HUES64 (cell line): Measurements from ENCODE around the gene TAAR9.

Source experiments
- H3K27ac ChIP-seq: 2 replicates; pipeline ENCODE4 v1.7.0; 2013; ENCODE audit warnings: low read depth, low read length, inconsistent platforms
- H3K27me3 ChIP-seq: 2 replicates; pipeline ENCODE4 v1.6.1; 2013; ENCODE audit warnings: mild to moderate bottlenecking, low read length; ENCODE audit not compliant: insufficient read depth
- H3K36me3 ChIP-seq: 2 replicates; pipeline ENCODE4 v1.6.1; 2013; ENCODE audit warnings: mild to moderate bottlenecking, low read length; ENCODE audit not compliant: insufficient read depth
- H3K4me1 ChIP-seq: 2 replicates; pipeline ENCODE4 v1.6.1; 2013; ENCODE audit warnings: mild to moderate bottlenecking, low read length, moderate library complexity; ENCODE audit not compliant: insufficient read depth
- H3K4me3 ChIP-seq: 2 replicates; pipeline ENCODE4 v1.5.1; 2013; ENCODE audit warnings: mild to moderate bottlenecking, low read length, moderate library complexity
- H3K9ac ChIP-seq: 2 replicates; pipeline ENCODE4 v1.6.1; 2013; ENCODE audit warnings: mild to moderate bottlenecking, low read depth, low read length
- H3K9me3 ChIP-seq: 2 replicates; pipeline ENCODE4 v1.6.1; 2013; ENCODE audit warnings: low read depth, low read length; ENCODE audit not compliant: insufficient read depth
- WGBS: fragments of 150-250, 120-280 bp; methylation state at CpG from one replicate; pipeline ENCODE4 v1.1.7; 2013; ENCODE audit warnings: missing lambda C conversion rate; 5-methylcytosine and 5-hydroxymethylcytosine counted together

TAAR9 gene

DNA sequence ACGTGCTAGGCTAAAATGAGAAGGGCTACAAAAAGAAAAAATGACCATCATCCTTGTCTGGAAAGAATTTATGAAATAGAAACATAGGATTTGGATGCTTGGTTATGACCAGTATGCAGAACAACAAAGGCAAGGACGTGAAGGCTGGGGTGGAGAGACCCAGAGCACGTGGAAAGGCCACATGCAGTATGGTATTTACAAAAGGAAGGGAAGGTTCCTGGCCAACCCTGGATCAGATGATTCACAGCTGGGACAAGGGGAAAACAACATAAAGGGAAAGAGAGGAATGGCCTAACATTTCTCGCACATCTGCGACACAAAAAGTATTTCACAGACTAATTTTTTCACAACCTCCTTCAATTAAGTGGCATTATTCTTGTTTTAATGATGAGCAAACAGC lies 33.3 kb upstream of the TAAR9 start:
- no peaks in the 10 kb centered on the region for H3K4me1 ChIP-seq
- 79% methylated on average over 3 of the region's 5 CpGs for WGBS
- no peaks in the 10 kb centered on the region for H3K9me3 ChIP-seq
- no peak overlapping the region for H3K4me3 ChIP-seq
- no peaks in the 10 kb centered on the region for H3K27me3 ChIP-seq
- H3K27ac ChIP-seq, result no peak overlapping the region
- no peak overlapping the region for H3K9ac ChIP-seq
- peaks cover 31% of the 10 kb centered on the region for H3K36me3 ChIP-seq

DNA sequence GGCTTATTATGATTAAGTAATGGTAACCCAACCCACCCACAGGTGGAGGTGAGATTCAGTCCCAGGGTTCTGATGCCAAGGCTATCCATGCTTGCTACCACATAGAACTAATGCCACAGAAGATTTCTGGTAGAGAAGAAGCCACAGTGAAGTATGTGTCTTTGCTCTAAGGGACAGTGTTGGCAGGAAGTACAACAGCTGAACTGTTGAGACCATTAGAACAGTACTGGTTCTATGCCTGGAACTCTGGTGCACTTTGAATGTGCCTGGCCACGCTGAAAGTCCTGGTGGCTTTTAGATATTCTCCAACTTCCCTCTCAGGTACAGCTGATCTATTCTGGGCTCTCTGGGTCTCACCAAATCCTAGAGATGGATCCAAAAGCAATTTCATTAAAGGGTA lies 32.9 kb upstream of the TAAR9 start:
- H3K4me1 ChIP-seq, result no peaks in the 10 kb centered on the region
- peaks cover 31% of the 10 kb centered on the region for H3K36me3 ChIP-seq
- H3K9me3 ChIP-seq, result no peaks in the 10 kb centered on the region
- no peak overlapping the region for H3K9ac ChIP-seq
- WGBS, result 91% methylated on average over 1 of the region's 1 CpG
- no peak overlapping the region for H3K4me3 ChIP-seq
- H3K27me3 ChIP-seq, result no peaks in the 10 kb centered on the region
- no peak overlapping the region for H3K27ac ChIP-seq

DNA sequence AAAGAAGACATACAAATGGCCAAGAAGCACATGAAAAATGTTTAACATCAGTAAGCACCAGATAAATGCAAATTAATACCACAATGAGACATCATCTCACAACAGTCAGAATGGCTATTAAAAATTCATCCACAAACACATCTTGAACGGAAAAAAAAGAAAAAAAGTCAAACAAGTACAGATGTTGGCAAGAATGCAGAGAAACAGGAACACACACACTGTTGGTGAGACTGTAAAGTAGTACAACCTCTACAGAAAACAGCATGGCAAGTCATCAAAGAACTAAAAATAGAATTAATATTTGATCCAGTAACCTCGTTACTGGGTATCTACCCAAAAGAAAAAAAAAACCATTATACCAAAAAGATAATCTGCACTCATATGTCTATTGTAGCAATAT lies 31.6 kb upstream of the TAAR9 start:
- no peaks in the 10 kb centered on the region for H3K9me3 ChIP-seq
- WGBS, result 96% methylated on average over 2 of the region's 2 CpGs
- H3K36me3 ChIP-seq, result peaks cover 18% of the 10 kb centered on the region
- no peak overlapping the region for H3K4me3 ChIP-seq
- H3K4me1 ChIP-seq, result no peaks in the 10 kb centered on the region; the same call in 1 of the 2 replicates
- H3K27me3 ChIP-seq, result no peaks in the 10 kb centered on the region
- H3K27ac ChIP-seq, result no peak overlapping the region
- H3K9ac ChIP-seq, result no peak overlapping the region

DNA sequence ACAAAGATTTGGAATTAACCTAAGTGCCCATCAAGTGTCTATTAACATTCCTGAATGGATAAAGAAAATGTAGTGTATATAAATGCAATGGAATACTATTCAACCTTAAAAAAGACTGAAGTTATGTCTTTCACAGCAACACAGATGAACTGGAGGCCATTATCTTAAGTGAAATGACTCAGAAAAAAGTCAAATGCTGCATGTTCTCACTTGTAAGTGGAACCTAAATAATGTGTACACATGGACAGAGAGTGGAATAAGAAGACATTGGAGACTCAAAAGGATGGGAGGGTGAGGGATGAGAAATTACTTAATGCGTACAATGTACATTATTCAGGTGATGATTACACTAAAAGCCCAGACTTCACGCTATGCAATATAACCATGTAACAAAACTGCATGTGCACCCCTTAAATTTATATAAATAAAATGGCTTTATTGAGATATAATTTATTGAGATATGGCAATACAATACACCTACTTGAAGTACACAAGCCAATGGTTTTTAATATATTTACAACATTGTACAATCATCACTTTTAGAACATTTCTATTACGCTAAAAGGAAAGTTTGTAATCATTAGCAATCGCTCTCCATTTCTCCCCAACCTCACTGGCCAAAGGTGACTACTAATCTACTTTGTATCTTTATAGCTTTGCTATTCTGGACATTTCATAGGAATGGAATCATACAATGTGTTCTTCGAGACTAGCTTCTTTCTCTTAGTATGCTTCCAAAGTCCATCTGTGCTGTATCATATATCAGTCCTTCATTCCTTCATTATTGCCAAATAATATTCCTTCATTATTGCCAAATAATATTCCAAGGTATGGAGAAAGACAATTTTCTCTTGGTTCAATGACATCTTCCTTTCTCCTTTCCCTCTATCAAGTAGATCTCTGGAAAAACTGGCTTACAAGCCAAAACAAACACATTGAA lies 30.9 kb upstream of the TAAR9 start:
- Histone ChIP-seq H3K27ac (no peak overlapping the region), H3K4me3 (no peak overlapping the region), H3K4me1 (peaks cover 6% of the 10 kb centered on the region; the same call in 1 of the 2 replicates), H3K36me3 (peaks cover 11% of the 10 kb centered on the region), H3K27me3 (no peaks in the 10 kb centered on the region), H3K9me3 (no peaks in the 10 kb centered on the region), H3K9ac (no peak overlapping the region)
- WGBS, result 93% methylated on average over 4 of the region's 5 CpGs

DNA sequence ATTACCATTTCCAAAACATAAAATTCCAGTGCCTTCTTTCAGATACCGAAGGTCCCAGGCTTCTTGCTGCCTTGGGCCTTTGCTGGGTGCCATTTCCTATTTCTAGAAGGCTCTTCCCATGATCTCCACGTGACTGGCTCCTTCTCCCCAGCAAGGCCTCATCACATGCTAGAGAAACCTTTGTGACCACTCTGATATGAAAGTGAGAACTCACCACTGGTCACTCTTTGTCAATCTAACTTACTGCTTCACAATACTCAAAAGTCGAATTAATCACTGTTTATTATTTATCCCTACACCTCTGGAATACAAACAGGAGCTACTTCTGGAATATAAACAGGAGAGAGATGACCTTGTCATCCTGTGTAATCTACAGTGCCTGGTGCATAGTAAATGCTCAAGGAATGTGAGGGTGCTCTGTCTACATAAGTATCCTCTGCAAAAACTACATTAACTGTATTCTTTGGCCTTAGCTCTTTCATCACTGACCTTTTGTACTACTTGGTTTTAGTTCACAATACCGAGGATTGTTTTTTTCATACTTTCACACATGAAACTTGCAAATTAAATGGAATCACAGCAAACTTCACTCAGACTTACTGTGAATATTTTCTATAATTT lies 26.8 kb upstream of the TAAR9 start:
- Histone ChIP-seq H3K36me3 (no peaks in the 10 kb centered on the region), H3K4me3 (peak overlapping the region; percentile 95), H3K4me1 (peaks cover 6% of the 10 kb centered on the region; the same call in 1 of the 2 replicates), H3K9ac (no peak overlapping the region), H3K9me3 (no peaks in the 10 kb centered on the region), H3K27me3 (peaks cover 9% of the 10 kb centered on the region; the same call in 1 of the 2 replicates), H3K27ac (no peak overlapping the region)
- 78% methylated on average over 4 of the region's 4 CpGs for WGBS

DNA sequence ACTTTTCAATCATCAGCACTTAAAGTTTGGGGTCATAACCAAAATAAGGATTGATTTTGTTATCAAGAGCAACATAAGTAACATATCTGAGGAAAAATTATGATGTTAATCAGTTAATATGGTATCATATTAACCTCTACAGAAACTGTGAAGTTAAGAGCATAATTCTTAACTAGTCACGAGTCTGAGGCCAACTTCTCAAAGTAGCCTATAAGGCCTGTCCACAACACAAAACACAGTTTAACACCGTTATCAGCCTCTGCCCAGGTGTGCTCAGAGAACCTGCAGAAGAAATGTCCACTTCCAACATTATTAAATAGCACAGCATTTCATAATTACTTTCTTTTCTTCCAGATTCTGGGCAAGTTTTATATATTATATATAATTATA lies 26.3 kb upstream of the TAAR9 start:
- Histone ChIP-seq H3K27me3 (peaks cover 9% of the 10 kb centered on the region; the same call in 1 of the 2 replicates), H3K4me3 (peak overlapping the region; percentile 95), H3K9me3 (no peaks in the 10 kb centered on the region), H3K36me3 (no peaks in the 10 kb centered on the region), H3K4me1 (peaks cover 6% of the 10 kb centered on the region; the same call in 1 of the 2 replicates), H3K27ac (no peak overlapping the region), H3K9ac (no peak overlapping the region)
- WGBS, result 61% methylated on average over 2 of the region's 2 CpGs

DNA sequence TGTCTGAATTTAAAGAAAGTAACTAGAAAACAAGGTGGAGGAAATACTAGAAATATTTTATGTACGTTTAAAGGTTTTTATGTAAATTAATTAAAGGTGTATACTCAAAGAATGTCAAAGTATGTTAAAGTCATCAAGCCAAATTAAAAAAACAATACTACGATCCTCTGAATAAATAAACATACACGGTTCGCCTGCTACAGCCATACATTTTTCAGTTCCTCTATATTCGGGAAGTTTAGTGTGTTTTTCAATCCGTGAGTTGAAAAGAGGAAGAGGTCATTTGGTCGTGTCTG lies 25.8 kb upstream of the TAAR9 start:
- 4% methylated on average over 7 of the region's 7 CpGs for WGBS
- Histone ChIP-seq H3K9me3 (no peaks in the 10 kb centered on the region), H3K4me1 (peaks cover 6% of the 10 kb centered on the region; the same call in 1 of the 2 replicates), H3K9ac (peak overlapping the region; percentile 75), H3K27ac (no peak overlapping the region; the same call in 1 of the 2 replicates), H3K4me3 (peak overlapping the region; percentile 95), H3K27me3 (peaks cover 9% of the 10 kb centered on the region; the same call in 1 of the 2 replicates), H3K36me3 (no peaks in the 10 kb centered on the region)

DNA sequence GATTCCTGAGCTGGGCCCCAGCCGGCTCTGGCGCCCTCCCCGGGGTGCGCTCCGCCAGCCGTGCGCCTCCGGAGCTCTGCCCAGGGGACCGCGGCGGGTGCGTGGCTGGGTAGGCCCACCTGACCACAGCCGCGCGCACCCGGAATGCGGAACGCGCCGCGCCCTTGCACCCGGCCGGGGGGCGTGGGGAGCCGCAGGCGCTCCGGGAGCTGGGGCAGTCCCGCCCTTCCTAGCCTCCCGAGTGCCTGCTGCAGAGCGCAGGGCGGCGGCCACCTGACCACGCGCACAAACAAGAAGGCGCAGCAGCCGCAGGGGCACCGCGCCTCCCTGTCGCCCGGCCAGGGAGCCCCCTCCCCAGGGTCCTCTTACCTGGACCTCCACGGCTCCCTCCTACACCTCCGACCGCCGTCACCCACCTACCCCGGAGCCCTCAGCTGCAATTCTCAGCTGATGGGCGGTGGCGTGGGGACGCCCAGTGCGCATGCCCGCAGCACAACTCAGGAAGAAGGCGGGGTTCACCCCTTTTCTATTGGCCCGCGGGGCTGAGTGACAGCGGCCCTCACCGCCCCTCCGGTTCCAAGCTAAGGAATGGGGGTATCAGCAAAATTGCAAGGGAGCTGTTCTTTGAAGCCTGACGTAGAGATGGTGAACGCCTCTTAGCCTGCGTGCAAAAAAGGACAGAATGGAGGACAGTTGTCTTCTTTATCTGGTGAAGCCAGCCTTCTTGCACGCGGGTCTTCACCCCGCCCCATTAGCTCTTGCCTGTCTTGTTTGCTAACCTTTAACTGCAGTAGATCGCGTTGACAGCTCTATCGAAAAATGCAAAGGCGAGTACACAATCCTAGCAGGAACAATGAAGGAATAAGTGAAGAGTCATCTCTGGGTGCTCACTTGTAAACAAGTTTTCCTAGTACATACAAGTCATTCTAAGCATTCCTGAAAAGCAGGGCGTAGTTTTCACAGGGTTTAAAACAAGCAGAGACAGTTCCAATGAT lies 25.1 kb upstream of the TAAR9 start, which contains the start of gene STX7:
Gene STX7 (minus strand): TSS at position 479 of the 995 bp plus-strand sequence. CDS start 9,586 bp downstream, outside the sequence.
- Histone ChIP-seq H3K9me3 (no peaks in the 10 kb centered on the region), H3K4me3 (peak within 1 kb of the TSS; percentile 95), H3K4me1 (peaks cover 6% of the 10 kb centered on the region; the same call in 1 of the 2 replicates), H3K27ac (no peak within 1 kb of the TSS; the same call in 1 of the 2 replicates), H3K27me3 (peaks cover 9% of the 10 kb centered on the region; the same call in 1 of the 2 replicates), H3K36me3 (no peaks in the 10 kb centered on the region), H3K9ac (peak within 1 kb of the TSS; percentile 75)
- WGBS, result under 1% methylated on average over 66 of the region's 67 CpGs

DNA sequence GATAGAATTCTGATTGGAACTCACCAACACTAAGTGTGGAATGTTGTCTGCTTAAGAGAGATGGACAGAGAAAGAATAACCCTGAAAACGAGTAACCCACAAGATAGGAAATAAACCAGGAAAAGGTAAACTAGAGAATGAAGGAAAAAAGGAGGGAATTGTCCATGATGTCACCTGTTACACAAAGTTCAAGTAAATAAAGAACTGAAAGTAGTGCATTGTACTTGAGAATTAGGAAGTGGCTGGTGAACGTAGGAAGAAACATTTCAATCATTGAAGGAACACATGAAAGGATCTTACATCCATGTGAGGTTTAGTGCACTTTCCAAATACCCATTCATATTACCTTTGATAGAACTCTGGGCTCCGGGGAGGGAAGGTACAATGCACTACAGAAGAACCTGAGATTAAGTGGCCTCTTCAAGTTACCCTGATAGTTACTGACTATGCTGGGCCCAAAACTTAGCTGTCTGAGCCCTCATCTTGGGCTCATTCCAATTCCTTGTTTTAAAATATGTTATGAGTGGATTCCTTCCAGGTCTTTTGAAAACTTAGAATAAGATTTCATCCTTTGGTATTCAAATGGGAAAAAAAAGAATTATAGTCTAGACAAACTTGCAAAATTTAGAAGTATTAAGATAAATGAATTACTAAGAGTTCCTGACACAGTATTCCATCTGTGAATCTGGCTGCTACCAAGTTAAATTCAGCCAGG lies 24.1 kb upstream of the TAAR9 start:
- Histone ChIP-seq H3K27ac (no peak overlapping the region), H3K4me3 (no peak overlapping the region), H3K9ac (no peak overlapping the region), H3K4me1 (peaks cover 6% of the 10 kb centered on the region; the same call in 1 of the 2 replicates), H3K27me3 (peaks cover 9% of the 10 kb centered on the region; the same call in 1 of the 2 replicates), H3K36me3 (no peaks in the 10 kb centered on the region), H3K9me3 (no peaks in the 10 kb centered on the region)
- WGBS, result 80% methylated on average over 3 of the region's 3 CpGs

DNA sequence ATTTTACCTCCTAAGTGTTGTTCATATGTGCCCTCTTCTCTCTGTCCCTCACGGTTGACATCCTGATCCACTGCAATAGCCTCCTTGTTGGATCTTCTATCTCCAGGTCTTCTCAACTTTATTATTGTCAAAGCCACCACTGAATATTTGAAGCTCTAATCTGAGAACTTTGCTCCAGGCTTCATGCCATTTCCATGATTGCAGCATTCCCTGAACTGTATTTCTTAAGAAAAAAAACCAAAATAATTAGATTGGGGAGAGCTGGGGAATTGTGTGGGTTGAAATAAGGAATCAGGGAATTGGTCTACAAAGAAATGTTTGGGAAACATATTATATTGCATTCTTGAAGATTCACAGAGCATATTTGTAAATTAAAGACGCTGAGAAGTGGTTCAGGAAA lies 22.7 kb upstream of the TAAR9 start:
- H3K4me3 ChIP-seq, result no peak overlapping the region
- H3K27ac ChIP-seq, result no peak overlapping the region
- no peaks in the 10 kb centered on the region for H3K9me3 ChIP-seq
- no peaks in the 10 kb centered on the region for H3K36me3 ChIP-seq
- H3K27me3 ChIP-seq, result peaks cover 9% of the 10 kb centered on the region; the same call in 1 of the 2 replicates
- peaks cover 6% of the 10 kb centered on the region; the same call in 1 of the 2 replicates for H3K4me1 ChIP-seq
- H3K9ac ChIP-seq, result no peak overlapping the region
- 93% methylated on average over 2 of the region's 2 CpGs for WGBS
